BE2C (cell line): ENCODE measurements around the gene EIF3K.

Source experiments
- DNase-seq: peaks from one replicate; pipeline ENCODE4 v3.0.0-alpha.2; 2020
- H3K27me3 ChIP-seq: fragments of 250-450 bp; sonication (Bioruptor Pico); 2 replicates; pipeline ENCODE4 v1.5.1; 2020; ENCODE audit warnings: mild to moderate bottlenecking
- H3K36me3 ChIP-seq: fragments of 250-450 bp; sonication (Bioruptor Pico); 2 replicates; pipeline ENCODE4 v1.5.1; 2020; ENCODE audit warnings: mild to moderate bottlenecking
- H3K4me1 ChIP-seq: fragments of 250-450 bp; sonication (Bioruptor Pico); 2 replicates; pipeline ENCODE4 v1.5.1; 2020
- H3K4me3 ChIP-seq: 2 replicates; pipeline ENCODE4 v1.5.1; 2011; ENCODE audit warnings: low read depth, low read length
- H3K9me3 ChIP-seq: fragments of 250-450 bp; sonication (Bioruptor Pico); 2 replicates; pipeline ENCODE4 v1.5.1; 2020
- CTCF ChIP-seq: IDR thresholded peaks from 2 replicates; pipeline ENCODE4 v1.5.1; 2012; ENCODE audit warnings: mild to moderate bottlenecking, low read depth, low read length

EIF3K gene

DNA sequence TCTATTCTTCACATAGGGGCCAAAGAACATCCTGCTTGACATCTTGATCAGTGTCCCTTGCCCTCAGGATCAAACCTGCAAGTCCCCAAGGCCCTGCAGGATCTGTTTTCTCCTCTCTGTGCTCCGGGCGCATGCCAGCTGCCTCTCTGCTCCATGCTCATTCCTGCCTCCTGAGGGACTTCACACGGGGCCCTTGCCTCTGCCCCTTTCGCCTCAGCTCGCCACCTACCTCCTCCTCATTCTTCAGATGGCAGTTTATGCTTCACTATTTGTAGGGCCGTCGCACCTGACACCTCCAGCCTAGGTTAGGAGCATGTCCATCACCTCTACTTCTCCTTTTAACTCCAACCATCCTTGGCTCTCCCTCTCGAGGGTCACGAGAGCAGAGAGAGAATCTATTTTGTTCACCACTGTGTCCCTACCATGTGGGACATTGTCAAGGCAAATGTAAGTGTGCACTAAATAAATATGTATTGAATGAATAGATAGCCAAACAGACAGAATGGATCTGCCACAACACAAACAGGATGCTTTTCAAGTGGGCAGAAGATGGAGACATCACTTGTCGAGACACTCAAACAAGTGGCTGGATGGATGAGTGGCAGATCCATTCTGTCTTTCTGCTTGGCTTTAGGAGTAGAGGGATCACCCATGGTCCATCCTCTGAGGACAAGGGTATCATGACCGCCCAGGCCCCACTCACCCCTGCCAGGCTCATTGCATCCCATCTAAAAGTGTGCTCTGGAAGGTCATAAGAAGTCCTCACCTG is 58.1 kb downstream of the EIF3K start:
- Histone ChIP-seq H3K36me3 (no peaks in the 10 kb centered on the region), H3K4me1 (no peaks in the 10 kb centered on the region), H3K27me3 (no peaks in the 10 kb centered on the region), H3K4me3 (no peak overlapping the region), H3K9me3 (no peaks in the 10 kb centered on the region)
- DNase-seq, result no peak
- TF ChIP-seq CTCF, result no peak

- H3K36me3 ChIP-seq, result peaks cover 3% of the 10 kb centered on the region; the same call in 1 of the 2 replicates
- TF ChIP-seq CTCF, result no peak
- no peak overlapping the region for H3K4me3 ChIP-seq
- DNase-seq, result no peak
- peaks cover 2% of the 10 kb centered on the region for H3K4me1 ChIP-seq
- H3K9me3 ChIP-seq, result no peaks in the 10 kb centered on the region; the same call in 1 of the 2 replicates
- H3K27me3 ChIP-seq, result no peaks in the 10 kb centered on the region
Measured at GRCh38 chr19:38678217-38678890, 59.4 kb downstream of the EIF3K start.

DNA sequence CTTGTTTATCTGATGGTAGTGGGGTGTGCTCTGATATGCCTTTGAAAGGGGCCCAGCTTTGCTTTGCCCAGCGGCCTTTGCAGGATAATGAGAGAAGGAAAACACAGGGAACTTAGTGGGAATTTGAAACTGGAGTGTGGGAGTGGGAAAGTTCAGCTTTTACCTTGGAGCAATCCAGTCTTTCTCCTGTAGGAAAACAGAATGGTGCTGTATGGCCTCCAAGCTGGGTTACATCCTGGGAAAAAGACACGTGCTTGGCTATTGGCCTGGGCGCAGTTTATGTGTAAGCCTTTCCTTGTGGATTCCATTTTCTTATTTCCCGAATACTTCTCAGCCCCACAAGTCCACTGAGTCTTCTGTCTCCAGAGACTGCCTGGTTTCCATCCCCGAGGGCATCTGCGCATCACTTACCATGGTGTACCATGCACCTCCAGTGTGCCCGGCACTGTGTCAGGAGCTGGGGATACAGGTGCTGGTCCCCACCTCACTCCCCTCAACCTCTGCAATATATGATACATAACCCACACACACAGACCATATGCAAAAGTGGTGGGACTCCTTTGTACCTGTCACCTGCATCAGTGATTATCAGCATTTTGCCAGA is 60.0 kb downstream of the EIF3K start:
- H3K36me3 ChIP-seq, result peaks cover 3% of the 10 kb centered on the region; the same call in 1 of the 2 replicates
- TF ChIP-seq CTCF, result no peak
- H3K4me3 ChIP-seq, result no peak overlapping the region
- no peaks in the 10 kb centered on the region; the same call in 1 of the 2 replicates for H3K9me3 ChIP-seq
- peaks cover 7% of the 10 kb centered on the region for H3K4me1 ChIP-seq
- no peak for DNase-seq
- H3K27me3 ChIP-seq, result no peaks in the 10 kb centered on the region

- H3K36me3 ChIP-seq, result peaks cover 3% of the 10 kb centered on the region; the same call in 1 of the 2 replicates
- no peak for DNase-seq
- H3K4me1 ChIP-seq, result peaks cover 7% of the 10 kb centered on the region
- no peaks in the 10 kb centered on the region for H3K27me3 ChIP-seq
- no peak for TF ChIP-seq CTCF
- no peaks in the 10 kb centered on the region; the same call in 1 of the 2 replicates for H3K9me3 ChIP-seq
- no peak overlapping the region for H3K4me3 ChIP-seq
Measured at GRCh38 chr19:38679839-38680238, 60.9 kb downstream of the EIF3K start.

- Histone ChIP-seq H3K36me3 (peaks cover 5% of the 10 kb centered on the region; the same call in 1 of the 2 replicates), H3K4me1 (peaks cover 7% of the 10 kb centered on the region), H3K9me3 (no peaks in the 10 kb centered on the region; the same call in 1 of the 2 replicates), H3K27me3 (no peaks in the 10 kb centered on the region), H3K4me3 (no peak overlapping the region)
- TF ChIP-seq CTCF, result no peak
- no peak for DNase-seq
Measured at GRCh38 chr19:38682195-38682867, 63.3 kb downstream of the EIF3K start.
